Ishikawa (cell line): Measurements from ENCODE around the gene UHRF1.

Experiments used
- EGR1 ChIP-seq: IDR thresholded peaks from 2 replicates; pipeline ENCODE4 v1.6.1; 2012
- RAD21 ChIP-seq: IDR thresholded peaks from 2 replicates; pipeline ENCODE4 v1.6.1; 2012; ENCODE audit warnings: low read depth
- TCF12 ChIP-seq: IDR thresholded peaks from 2 replicates; pipeline ENCODE4 v1.6.1; 2012; ENCODE audit warnings: low read depth
- YY1 ChIP-seq: IDR thresholded peaks from 2 replicates; pipeline ENCODE4 v1.6.1; 2012; ENCODE audit warnings: low read depth
- ZBTB7A ChIP-seq: IDR thresholded peaks from 2 replicates; pipeline ENCODE4 v1.6.1; 2012; ENCODE audit warnings: low read depth
- TF ChIP-seq, protein P1 (sequence below): IDR thresholded peaks from 2 replicates; pipeline ENCODE4 v1.6.1; 2012

- no peak for TF ChIP-seq YY1
- TF ChIP-seq ZBTB7A: no peak
- no peak for TF ChIP-seq RAD21
- TF ChIP-seq TCF12: no peak
- TF ChIP-seq, protein P1, sequence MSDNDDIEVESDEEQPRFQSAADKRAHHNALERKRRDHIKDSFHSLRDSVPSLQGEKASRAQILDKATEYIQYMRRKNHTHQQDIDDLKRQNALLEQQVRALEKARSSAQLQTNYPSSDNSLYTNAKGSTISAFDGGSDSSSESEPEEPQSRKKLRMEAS: no peak
- no peak for TF ChIP-seq EGR1
Observed at GRCh38 chr19:4984106-4984380, 74.7 kb downstream of the UHRF1 start.
